Parathyroid adenoma (tissue), 2 donors: ENCODE results near the gene GRIN2A.

Experiments
- H2AFZ ChIP-seq: fragments of 300-600 bp; sonication (generic); one replicate; pipeline ENCODE4 v1.7.0; 2017; ENCODE audit warnings: antibody characterized with exemption, mild to moderate bottlenecking
- H3K27ac ChIP-seq: fragments of 300-600 bp; sonication (generic); one replicate; pipeline ENCODE4 v1.7.0; 2017
- H3K27me3 ChIP-seq: fragments of 300-600 bp; sonication (generic); one replicate; pipeline ENCODE4 v1.7.0; 2017; ENCODE audit warnings: low read length; ENCODE audit not compliant: control insufficient read depth, insufficient read depth
- H3K36me3 ChIP-seq: fragments of 300-600 bp; sonication (generic); one replicate; pipeline ENCODE4 v1.7.0; 2017; ENCODE audit warnings: low read length; ENCODE audit not compliant: control insufficient read depth, insufficient read depth
- H3K4me1 ChIP-seq: fragments of 300-600 bp; sonication (generic); one replicate; pipeline ENCODE4 v1.7.0; 2017; ENCODE audit warnings: control low read depth
- H3K4me2 ChIP-seq: fragments of 300-600 bp; sonication (generic); one replicate; pipeline ENCODE4 v1.7.0; 2017; ENCODE audit warnings: low read length
- H3K4me3 ChIP-seq: fragments of 300-600 bp; sonication (generic); one replicate; pipeline ENCODE4 v1.7.0; 2017; ENCODE audit warnings: low read depth, low read length
- H3K79me2 ChIP-seq: fragments of 300-600 bp; sonication (generic); one replicate; pipeline ENCODE4 v1.7.0; 2017; ENCODE audit warnings: control low read depth
- H3K9ac ChIP-seq: fragments of 300-600 bp; sonication (generic); one replicate; pipeline ENCODE4 v1.7.0; 2017; ENCODE audit warnings: mild to moderate bottlenecking
- H3K9me3 ChIP-seq: fragments of 300-600 bp; sonication (generic); one replicate; pipeline ENCODE4 v1.7.0; 2017; ENCODE audit warnings: low read length; ENCODE audit not compliant: control insufficient read depth
- CTCF ChIP-seq: fragments of 300-600 bp; sonication (generic); IDR thresholded peaks from one replicate; pipeline ENCODE4 v1.7.0; 2017; ENCODE audit warnings: antibody characterized with exemption, mild to moderate bottlenecking
- donor health status: primary hyperparathyroidism.

GRIN2A gene

GRCh38 chr16:9948933-9949332 is 233.3 kb downstream of the GRIN2A start:
- no peaks in the 10 kb centered on the region for H3K79me2 ChIP-seq
- no peak for TF ChIP-seq CTCF
- no peaks in the 10 kb centered on the region for H3K27me3 ChIP-seq
- no peak overlapping the region for H3K4me3 ChIP-seq
- H3K36me3 ChIP-seq: no peaks in the 10 kb centered on the region
- H3K27ac ChIP-seq: no peak overlapping the region
- H3K9me3 ChIP-seq: no peaks in the 10 kb centered on the region
- H3K4me1 ChIP-seq: no peaks in the 10 kb centered on the region
- H2AFZ ChIP-seq: no peak overlapping the region
- H3K9ac ChIP-seq: no peak overlapping the region
- no peak overlapping the region for H3K4me2 ChIP-seq

- Histone ChIP-seq H3K27me3 (no peaks in the 10 kb centered on the region), H3K27ac (no peak overlapping the region), H3K79me2 (no peaks in the 10 kb centered on the region), H3K4me1 (no peaks in the 10 kb centered on the region), H3K9ac (no peak overlapping the region), H3K4me3 (no peak overlapping the region), H3K4me2 (no peak overlapping the region), H3K36me3 (no peaks in the 10 kb centered on the region), H3K9me3 (no peaks in the 10 kb centered on the region), H2AFZ (no peak overlapping the region)
- TF ChIP-seq CTCF: no peak
Observed at GRCh38 chr16:9946022-9946720, 236.1 kb downstream of the GRIN2A start.

- Histone ChIP-seq H3K9ac (no peak overlapping the region), H3K4me3 (no peak overlapping the region), H3K4me1 (no peaks in the 10 kb centered on the region), H3K9me3 (no peaks in the 10 kb centered on the region), H3K4me2 (no peak overlapping the region), H3K36me3 (no peaks in the 10 kb centered on the region), H2AFZ (no peak overlapping the region), H3K79me2 (no peaks in the 10 kb centered on the region), H3K27ac (no peak overlapping the region), H3K27me3 (no peaks in the 10 kb centered on the region)
- no peak for TF ChIP-seq CTCF
Observed at GRCh38 chr16:9943121-9943520, 239.1 kb downstream of the GRIN2A start.

GRCh38 chr16:9941245-9941644 is 241.0 kb downstream of the GRIN2A start:
- Histone ChIP-seq H3K9ac (no peak overlapping the region), H3K27ac (no peak overlapping the region), H3K4me2 (no peak overlapping the region), H3K4me3 (no peak overlapping the region), H3K27me3 (no peaks in the 10 kb centered on the region), H3K4me1 (no peaks in the 10 kb centered on the region), H2AFZ (no peak overlapping the region), H3K36me3 (no peaks in the 10 kb centered on the region), H3K9me3 (no peaks in the 10 kb centered on the region), H3K79me2 (no peaks in the 10 kb centered on the region)
- no peak for TF ChIP-seq CTCF
